22Rv1 (cell line): ENCODE data around the gene CALHM1.

ENCODE experiments used
- H3K27ac ChIP-seq: fragments of 450-650 bp; 2 replicates; pipeline ENCODE4 v1.5.1; 2017
- ZFX ChIP-seq: fragments of 450-650 bp; IDR thresholded peaks from 2 replicates; pipeline ENCODE4 v1.6.1; 2017; ENCODE audit warnings: antibody characterized with exemption, borderline replicate concordance
- TF ChIP-seq, protein P1 (sequence below): fragments of 450-650 bp; IDR thresholded peaks from 2 replicates; pipeline ENCODE4 v1.5.1; 2017; ENCODE audit warnings: mild to moderate bottlenecking

CALHM1 gene

DNA sequence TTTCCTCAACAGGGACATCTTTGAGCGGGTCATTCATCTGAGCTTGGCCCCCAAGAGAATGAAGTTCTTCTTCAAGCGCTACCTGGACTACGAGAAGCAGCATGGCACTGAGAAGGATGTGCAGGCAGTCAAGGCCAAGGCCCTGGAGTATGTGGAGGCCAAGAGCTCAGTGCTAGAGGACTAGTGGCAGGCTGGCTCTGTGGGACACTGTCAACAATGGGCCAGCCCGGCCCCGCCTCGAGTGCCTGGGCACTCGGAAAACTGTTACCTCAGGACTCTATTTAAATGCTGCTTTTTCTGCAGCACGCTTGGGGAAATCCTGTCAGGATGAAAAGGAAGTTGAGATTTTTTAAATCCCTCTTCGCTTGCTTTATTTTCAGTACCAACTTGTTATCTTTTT lies 13.3 kb downstream of the CALHM1 start:
- 0 out of 2 replicates have a peak overlapping the region, but pooled peaks have one; percentile 25 for H3K27ac ChIP-seq
- TF ChIP-seq, protein P1, sequence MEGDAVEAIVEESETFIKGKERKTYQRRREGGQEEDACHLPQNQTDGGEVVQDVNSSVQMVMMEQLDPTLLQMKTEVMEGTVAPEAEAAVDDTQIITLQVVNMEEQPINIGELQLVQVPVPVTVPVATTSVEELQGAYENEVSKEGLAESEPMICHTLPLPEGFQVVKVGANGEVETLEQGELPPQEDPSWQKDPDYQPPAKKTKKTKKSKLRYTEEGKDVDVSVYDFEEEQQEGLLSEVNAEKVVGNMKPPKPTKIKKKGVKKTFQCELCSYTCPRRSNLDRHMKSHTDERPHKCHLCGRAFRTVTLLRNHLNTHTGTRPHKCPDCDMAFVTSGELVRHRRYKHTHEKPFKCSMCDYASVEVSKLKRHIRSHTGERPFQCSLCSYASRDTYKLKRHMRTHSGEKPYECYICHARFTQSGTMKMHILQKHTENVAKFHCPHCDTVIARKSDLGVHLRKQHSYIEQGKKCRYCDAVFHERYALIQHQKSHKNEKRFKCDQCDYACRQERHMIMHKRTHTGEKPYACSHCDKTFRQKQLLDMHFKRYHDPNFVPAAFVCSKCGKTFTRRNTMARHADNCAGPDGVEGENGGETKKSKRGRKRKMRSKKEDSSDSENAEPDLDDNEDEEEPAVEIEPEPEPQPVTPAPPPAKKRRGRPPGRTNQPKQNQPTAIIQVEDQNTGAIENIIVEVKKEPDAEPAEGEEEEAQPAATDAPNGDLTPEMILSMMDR = no peak
- TF ChIP-seq ZFX = no peak

DNA sequence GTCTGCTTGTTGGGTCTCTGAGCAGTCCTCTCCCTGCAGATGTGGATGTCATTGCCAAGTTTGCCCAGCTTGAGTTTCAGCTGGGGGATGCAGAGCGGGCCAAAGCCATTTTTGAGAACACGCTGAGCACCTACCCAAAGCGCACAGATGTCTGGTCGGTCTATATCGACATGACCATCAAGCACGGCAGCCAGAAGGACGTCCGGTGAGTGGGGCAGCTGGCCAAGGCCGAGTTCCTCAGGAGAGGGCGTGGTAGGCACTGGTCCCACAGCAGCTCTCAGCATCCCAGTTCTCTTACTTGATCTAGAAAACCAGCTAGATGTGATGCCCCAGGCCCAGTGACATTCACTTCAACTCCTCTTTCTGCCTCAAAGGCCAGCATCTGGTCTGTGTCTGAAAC lies 14.2 kb downstream of the CALHM1 start:
- TF ChIP-seq, protein P1 = no peak
- no peak for TF ChIP-seq ZFX
- H3K27ac ChIP-seq = no peak overlapping the region

- no peak for TF ChIP-seq ZFX
- TF ChIP-seq, protein P1 = no peak
- no peak overlapping the region for H3K27ac ChIP-seq
Observed at GRCh38 chr10:103443475-103444185, 15.1 kb downstream of the CALHM1 start.

DNA sequence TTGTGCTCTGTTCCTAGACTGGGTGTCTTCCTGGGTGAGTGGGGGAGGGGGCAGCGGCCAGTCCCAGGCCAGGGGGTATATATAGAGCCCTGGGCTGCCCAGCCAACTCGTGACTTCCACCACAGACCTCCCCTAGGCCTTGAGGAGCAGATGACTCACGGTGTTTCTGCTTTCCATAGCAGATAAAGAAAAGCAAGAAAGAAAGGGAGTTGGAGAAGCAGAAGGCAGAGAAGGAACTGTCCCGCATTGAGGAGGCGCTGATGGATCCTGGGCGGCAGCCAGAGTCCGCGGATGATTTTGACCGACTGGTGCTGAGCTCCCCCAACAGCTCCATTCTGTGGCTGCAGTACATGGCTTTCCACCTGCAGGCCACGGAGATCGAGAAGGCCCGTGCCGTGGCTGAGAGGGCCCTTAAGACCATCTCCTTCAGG lies 16.7 kb downstream of the CALHM1 start:
- TF ChIP-seq ZFX = no peak
- TF ChIP-seq, protein P1 = no peak
- H3K27ac ChIP-seq = no peak overlapping the region

- no peak for TF ChIP-seq ZFX
- TF ChIP-seq, protein P1 = no peak
Observed at GRCh38 chr10:103441611-103442010, 17.1 kb downstream of the CALHM1 start.

DNA sequence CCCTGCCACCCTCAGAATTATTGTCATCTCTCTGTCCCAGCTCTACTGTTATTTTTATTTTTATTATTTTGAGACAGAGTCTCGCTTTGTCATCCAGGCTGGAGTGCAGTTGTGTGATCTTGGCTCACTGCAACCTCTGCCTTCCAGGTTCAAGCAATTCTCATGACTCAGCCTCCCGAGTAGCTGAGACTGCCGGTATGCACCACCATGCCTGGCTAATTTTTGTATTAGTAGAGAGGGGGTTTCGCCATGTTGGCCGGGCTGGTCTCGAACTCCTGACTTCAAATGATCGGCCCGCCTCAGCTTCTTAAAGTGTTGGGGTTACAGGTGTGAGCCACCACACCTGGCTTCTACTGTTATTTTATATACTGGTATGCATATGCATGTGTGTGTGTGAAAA lies 17.5 kb downstream of the CALHM1 start:
- no peak overlapping the region for H3K27ac ChIP-seq
- TF ChIP-seq, protein P1 = no peak
- no peak for TF ChIP-seq ZFX

More at GRCh38 chr10:103441611-103442010, 17.1 kb downstream of the CALHM1 start:
- H3K27ac ChIP-seq = no peak overlapping the region

GRCh38 chr10:103440416-103440815 lies 18.3 kb downstream of the CALHM1 start:
- no peak overlapping the region for H3K27ac ChIP-seq
- TF ChIP-seq, protein P1 = no peak
- no peak for TF ChIP-seq ZFX
